Trophoblast cell (in vitro differentiated cells and primary cell): ENCODE data around the gene SERPINB13.
A peak's percentile ranks its signal among the peaks of the same experiment; 100 is the strongest.

Source experiments
- DNase-seq, 2 donors: peaks; one replicate each; pipeline ENCODE4 v3.0.0-alpha.2; 2016
- H2AFZ ChIP-seq: 2 replicates; pipeline ENCODE4 v1.6.1; 2013; ENCODE audit warnings: low read length, moderate library complexity, mild to moderate bottlenecking; ENCODE audit not compliant: insufficient read depth, poor library complexity
- H2AK5ac ChIP-seq: 2 replicates; pipeline ENCODE4 v1.6.1; 2013; ENCODE audit warnings: mild to moderate bottlenecking, low read length
- H2BK120ac ChIP-seq: 2 replicates; pipeline ENCODE4 v1.6.1; 2013; ENCODE audit warnings: low read length, mild to moderate bottlenecking, moderate library complexity; ENCODE audit not compliant: insufficient read depth, poor library complexity
- H2BK12ac ChIP-seq: 2 replicates; pipeline ENCODE4 v1.6.1; 2013; ENCODE audit warnings: mild to moderate bottlenecking, low read length, moderate library complexity
- H2BK5ac ChIP-seq: 2 replicates; pipeline ENCODE4 v1.6.1; 2013; ENCODE audit warnings: low read length, low read depth, moderate library complexity, mild to moderate bottlenecking; ENCODE audit not compliant: poor library complexity
- H3K14ac ChIP-seq: 2 replicates; pipeline ENCODE4 v1.6.1; 2013; ENCODE audit warnings: mild to moderate bottlenecking, low read length
- H3K18ac ChIP-seq: 2 replicates; pipeline ENCODE4 v1.6.1; 2013; ENCODE audit warnings: mild to moderate bottlenecking, low read length
- H3K23ac ChIP-seq: 2 replicates; pipeline ENCODE4 v1.6.1; 2013; ENCODE audit warnings: low read length
- H3K27ac ChIP-seq: 2 replicates; pipeline ENCODE4 v1.5.1; 2013; ENCODE audit warnings: low read depth, mild to moderate bottlenecking, inconsistent platforms, low read length, moderate library complexity
- H3K27me3 ChIP-seq: 2 replicates; pipeline ENCODE4 v1.6.1; 2013; ENCODE audit warnings: inconsistent platforms, mild to moderate bottlenecking, low read length, moderate library complexity; ENCODE audit not compliant: insufficient read depth
- H3K36me3 ChIP-seq, 2 experiments: 1 replicate in 1 of 2; 2 replicates in 1 of 2; pipeline ENCODE4 v1.6.1; 2013; ENCODE audit warnings: low read length in 2 of 2, mild to moderate bottlenecking in 2 of 2, moderate library complexity in 1 of 2; ENCODE audit not compliant: insufficient read depth in 2 of 2, control insufficient read depth in 1 of 2
- H3K4ac ChIP-seq: 2 replicates; pipeline ENCODE4 v1.6.1; 2013; ENCODE audit warnings: low read depth, mild to moderate bottlenecking, low read length, moderate library complexity
- H3K4me1 ChIP-seq, 2 experiments: 1 replicate in 1 of 2; 2 replicates in 1 of 2; pipeline ENCODE4 v1.6.1; 2013; ENCODE audit warnings: low read length in 2 of 2, mild to moderate bottlenecking in 2 of 2, moderate library complexity in 1 of 2; ENCODE audit not compliant: insufficient read depth in 2 of 2, control insufficient read depth in 1 of 2
- H3K4me2 ChIP-seq: 2 replicates; pipeline ENCODE4 v1.6.1; 2013; ENCODE audit warnings: inconsistent platforms, mild to moderate bottlenecking, low read length, moderate library complexity
- H3K4me3 ChIP-seq: 2 replicates; pipeline ENCODE4 v1.5.1; 2013; ENCODE audit warnings: mild to moderate bottlenecking, low read depth, low read length, inconsistent platforms
- H3K79me1 ChIP-seq: one replicate; pipeline ENCODE4 v1.6.1; 2013; ENCODE audit warnings: low read length
- H3K79me2 ChIP-seq: 2 replicates; pipeline ENCODE4 v1.6.1; 2013; ENCODE audit warnings: low read length, mild to moderate bottlenecking; ENCODE audit not compliant: control insufficient read depth, insufficient read depth, poor library complexity
- H3K9ac ChIP-seq: 2 replicates; pipeline ENCODE4 v1.6.1; 2013; ENCODE audit warnings: mild to moderate bottlenecking, low read length
- H3K9me3 ChIP-seq: 2 replicates; pipeline ENCODE4 v1.6.1; 2013; ENCODE audit warnings: low read depth, mild to moderate bottlenecking, control low read depth, inconsistent platforms, low read length; ENCODE audit not compliant: insufficient read depth
- H4K12ac ChIP-seq: 2 replicates; pipeline ENCODE4 v1.6.1; 2013; ENCODE audit warnings: low read depth, mild to moderate bottlenecking, low read length, moderate library complexity
- H4K8ac ChIP-seq: 2 replicates; pipeline ENCODE4 v1.6.1; 2013; ENCODE audit warnings: low read depth, mild to moderate bottlenecking, low read length, moderate library complexity
- H4K91ac ChIP-seq: one replicate; pipeline ENCODE4 v1.6.1; 2013; ENCODE audit warnings: low read depth, mild to moderate bottlenecking, low read length, moderate library complexity
- WGBS: extraction: QIAGEN DNeasy Blood & Tissue Kit; methylation state at CpG from one replicate; pipeline ENCODE4 v1.1.7; 2013; ENCODE audit warnings: missing lambda C conversion rate; ENCODE audit not compliant: insufficient read length, insufficient coverage; ENCODE audit errors: extremely low coverage; 5-methylcytosine and 5-hydroxymethylcytosine counted together

SERPINB13 gene

DNA sequence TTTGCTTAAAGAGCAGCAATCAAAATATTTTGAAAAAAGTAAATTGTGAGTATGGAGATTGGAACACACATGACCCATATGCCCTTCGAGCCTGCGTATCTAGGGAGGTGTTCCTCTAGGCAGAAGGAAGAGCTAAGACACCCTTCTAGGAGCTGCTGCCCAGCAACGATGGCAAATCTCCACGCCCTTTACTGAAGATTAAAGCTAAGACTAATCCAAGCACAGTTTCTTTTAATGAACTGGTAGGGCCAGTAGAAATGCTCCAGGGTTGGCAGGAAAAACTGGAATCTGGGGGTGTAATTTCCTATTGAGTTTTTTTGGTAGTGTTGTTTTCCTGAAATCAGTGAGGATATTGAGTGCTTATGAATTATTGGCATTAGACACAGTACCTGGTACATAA, 712 bp upstream of the SERPINB13 start:
- H3K14ac ChIP-seq, result no peak overlapping the region
- no peak overlapping the region for H2AK5ac ChIP-seq
- no peak overlapping the region for H3K18ac ChIP-seq
- no peaks in the 10 kb centered on the region for H3K27me3 ChIP-seq
- no peak overlapping the region for H2BK12ac ChIP-seq
- no peaks in the 10 kb centered on the region for H3K36me3 ChIP-seq
- no peak overlapping the region for H3K23ac ChIP-seq
- H3K4me1 ChIP-seq, result peaks cover 0 to 3% of the 10 kb centered on the region in 2 experiments
- H3K79me1 ChIP-seq, result no peaks in the 10 kb centered on the region
- H4K12ac ChIP-seq, result no peak overlapping the region
- H3K79me2 ChIP-seq, result no peaks in the 10 kb centered on the region
- H2BK120ac ChIP-seq, result no peak overlapping the region
- no peaks in the 10 kb centered on the region for H3K9me3 ChIP-seq
- DNase-seq, result no peak
- no peak overlapping the region for H3K4ac ChIP-seq
- no peak overlapping the region for H3K4me2 ChIP-seq
- H2BK5ac ChIP-seq, result no peak overlapping the region
- WGBS, result no CpG with 5 or more reads among the region's 4 CpGs
- H4K91ac ChIP-seq, result no peak overlapping the region
- no peak overlapping the region for H4K8ac ChIP-seq
- no peak overlapping the region for H3K9ac ChIP-seq
- no peak overlapping the region for H3K4me3 ChIP-seq
- no peak overlapping the region for H2AFZ ChIP-seq
- H3K27ac ChIP-seq, result no peak overlapping the region

DNA sequence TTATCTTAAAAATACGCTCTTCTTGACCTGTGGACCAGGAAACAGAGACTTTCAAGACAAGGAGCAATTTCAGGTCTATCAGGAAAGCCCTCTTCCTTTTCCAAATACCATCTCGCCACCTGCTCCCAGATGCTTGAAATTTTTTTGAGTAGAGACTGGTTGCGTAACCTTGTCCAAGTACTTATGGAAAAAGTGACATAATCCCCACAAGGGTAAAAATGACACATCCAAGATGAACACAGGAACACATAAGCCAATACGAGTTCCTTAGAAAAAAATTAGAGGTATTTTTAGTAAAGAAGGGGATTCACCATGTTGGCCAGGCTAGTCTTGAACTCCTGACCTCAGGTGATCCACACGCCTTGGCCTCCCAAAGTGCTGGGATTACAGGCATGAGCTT, 1.8 kb downstream of the SERPINB13 start:
- H2AFZ ChIP-seq, result no peak overlapping the region
- no peak overlapping the region for H2AK5ac ChIP-seq
- DNase-seq, result peak; percentile 75 to 98
- H3K14ac ChIP-seq, result no peak overlapping the region
- H3K79me1 ChIP-seq, result no peaks in the 10 kb centered on the region
- H3K4ac ChIP-seq, result no peak overlapping the region
- H3K27me3 ChIP-seq, result no peaks in the 10 kb centered on the region
- H3K4me3 ChIP-seq, result no peak overlapping the region
- H3K23ac ChIP-seq, result no peak overlapping the region
- H3K4me1 ChIP-seq, result peaks cover 0 to 3% of the 10 kb centered on the region in 2 experiments
- no peak overlapping the region for H3K4me2 ChIP-seq
- no peaks in the 10 kb centered on the region for H3K79me2 ChIP-seq
- H3K27ac ChIP-seq, result no peak overlapping the region
- H3K9ac ChIP-seq, result no peak overlapping the region
- no peak overlapping the region for H2BK12ac ChIP-seq
- H4K8ac ChIP-seq, result no peak overlapping the region
- no peak overlapping the region for H4K91ac ChIP-seq
- H3K36me3 ChIP-seq, result no peaks in the 10 kb centered on the region
- WGBS, result no CpG with 5 or more reads among the region's 5 CpGs
- no peak overlapping the region for H2BK120ac ChIP-seq
- no peak overlapping the region for H2BK5ac ChIP-seq
- no peaks in the 10 kb centered on the region for H3K9me3 ChIP-seq
- H3K18ac ChIP-seq, result no peak overlapping the region
- no peak overlapping the region for H4K12ac ChIP-seq

DNA sequence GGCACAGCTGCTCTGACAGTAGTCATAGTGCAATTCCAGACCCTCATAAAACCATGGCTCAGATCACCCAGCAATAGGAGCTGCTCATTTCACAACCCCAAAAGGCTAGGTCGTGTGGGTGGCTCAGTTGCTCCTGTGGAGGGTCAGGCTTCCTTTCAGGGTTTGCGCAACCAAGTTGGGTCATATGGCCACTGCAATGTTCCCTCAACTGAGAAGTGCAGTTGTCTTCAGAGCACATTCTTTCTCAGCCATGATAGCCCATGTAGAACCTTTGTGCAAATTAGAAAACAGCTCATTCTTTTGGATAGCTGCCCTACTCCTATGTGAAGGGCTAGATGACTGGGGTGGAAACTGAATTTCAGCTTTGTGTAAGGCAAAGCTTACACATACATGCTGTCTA, 3.2 kb downstream of the SERPINB13 start:
- Histone ChIP-seq H2BK120ac (no peak overlapping the region), H3K4ac (no peak overlapping the region), H4K12ac (no peak overlapping the region), H3K79me1 (no peaks in the 10 kb centered on the region), H3K18ac (no peak overlapping the region), H3K9me3 (no peaks in the 10 kb centered on the region), H4K91ac (no peak overlapping the region), H3K27ac (no peak overlapping the region), H3K14ac (no peak overlapping the region), H3K9ac (no peak overlapping the region), H3K4me2 (no peak overlapping the region), H3K79me2 (no peaks in the 10 kb centered on the region), H3K27me3 (no peaks in the 10 kb centered on the region), H2AK5ac (no peak overlapping the region), H3K4me3 (no peak overlapping the region), H2BK5ac (no peak overlapping the region), H2BK12ac (no peak overlapping the region), H2AFZ (no peak overlapping the region), H3K23ac (no peak overlapping the region), H4K8ac (no peak overlapping the region), H3K36me3 (no peaks in the 10 kb centered on the region), H3K4me1 (peaks cover 0 to 3% of the 10 kb centered on the region in 2 experiments)
- no CpG with 5 or more reads among the region's 2 CpGs for WGBS
- peak in 1 of 2 donors; percentile 17 for DNase-seq

DNA sequence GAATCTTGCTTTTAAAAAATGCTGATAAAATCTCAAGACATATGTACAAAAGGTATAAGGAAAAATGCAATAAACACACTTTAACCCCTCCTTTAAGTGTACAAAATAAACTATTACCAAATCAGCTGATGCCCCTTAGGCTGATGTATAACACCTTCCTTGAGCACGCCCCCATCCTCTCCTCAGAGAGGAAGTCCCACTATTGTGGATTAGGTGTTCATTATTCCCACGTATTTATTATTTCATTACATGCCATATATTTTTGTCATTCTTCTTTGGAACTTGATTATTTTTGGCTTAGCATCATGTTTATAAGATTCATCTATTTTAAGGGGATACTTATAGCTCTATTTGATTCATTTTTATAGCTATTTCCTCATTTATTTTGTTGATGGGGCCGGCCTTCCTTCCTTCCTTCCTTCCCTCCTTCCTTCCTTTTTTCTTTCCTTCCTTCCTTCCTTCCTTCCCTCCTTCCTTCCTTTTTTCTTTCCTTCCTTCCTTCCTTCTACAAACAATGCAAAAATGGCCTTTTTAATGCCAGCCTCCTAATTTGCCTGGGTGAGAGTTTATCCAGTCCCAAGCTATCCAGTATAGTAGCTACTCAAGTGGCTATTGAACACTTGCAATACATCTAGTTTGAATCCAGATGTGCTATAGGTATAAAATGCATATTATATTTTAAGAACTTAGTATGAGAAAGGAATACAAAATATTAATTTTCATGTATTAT, 4.0 kb downstream of the SERPINB13 start:
- H2BK12ac ChIP-seq, result no peak overlapping the region
- peaks cover 0 to 3% of the 10 kb centered on the region in 2 experiments for H3K4me1 ChIP-seq
- H3K9ac ChIP-seq, result no peak overlapping the region
- no peak overlapping the region for H3K27ac ChIP-seq
- no CpG with 5 or more reads among the region's 3 CpGs for WGBS
- H2BK5ac ChIP-seq, result no peak overlapping the region
- H3K4me3 ChIP-seq, result no peak overlapping the region
- H4K91ac ChIP-seq, result no peak overlapping the region
- H4K8ac ChIP-seq, result no peak overlapping the region
- no peak overlapping the region for H4K12ac ChIP-seq
- no peak overlapping the region for H3K18ac ChIP-seq
- no peak overlapping the region for H2AK5ac ChIP-seq
- no peaks in the 10 kb centered on the region for H3K9me3 ChIP-seq
- H3K23ac ChIP-seq, result no peak overlapping the region
- DNase-seq, result no peak
- H3K4ac ChIP-seq, result no peak overlapping the region
- H3K4me2 ChIP-seq, result no peak overlapping the region
- H3K14ac ChIP-seq, result no peak overlapping the region
- H3K79me1 ChIP-seq, result no peaks in the 10 kb centered on the region
- no peak overlapping the region for H2BK120ac ChIP-seq
- H3K79me2 ChIP-seq, result no peaks in the 10 kb centered on the region
- no peak overlapping the region for H2AFZ ChIP-seq
- no peaks in the 10 kb centered on the region for H3K27me3 ChIP-seq
- H3K36me3 ChIP-seq, result no peaks in the 10 kb centered on the region
